ENCODE measurements around the gene SNX25. TPM values are rescaled to one million over a fixed set of nuclear protein-coding genes. Genes with fewer than 3 reads are reported as not detected.
A peak's percentile ranks its signal among the peaks of the same experiment; 100 is the strongest.

The SNX25 gene
- total RNA-seq, 1 donor from 2014 or later, result 74.7 TPM

GRCh38 chr4:185213877-185214276 lies 4.5 kb downstream of the SNX25 start:
- H3K4me1 ChIP-seq, result peaks cover 19% of the 10 kb centered on the region
- intact Hi-C loops (cut with DNase I), result no loop called here
- ATAC-seq, result no peak

DNA sequence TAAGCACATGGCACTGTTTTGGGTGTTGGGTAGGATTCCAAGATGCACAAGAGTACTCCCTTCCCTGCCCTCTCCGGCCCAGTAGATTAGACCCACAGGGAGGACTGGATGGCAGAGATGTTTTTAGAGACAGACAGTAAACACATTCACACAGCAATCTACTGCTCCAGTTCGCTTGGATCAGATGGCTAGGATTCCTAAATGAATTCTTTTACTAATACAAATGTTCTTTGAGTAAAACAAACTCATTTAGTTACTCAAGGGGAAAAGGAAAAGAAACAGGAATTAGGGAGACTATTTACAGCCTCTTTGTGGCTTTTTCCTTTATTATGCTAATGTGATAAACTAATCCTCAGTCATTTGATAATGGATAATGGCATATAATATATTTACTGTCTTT lies 5.9 kb downstream of the SNX25 start:
- H3K9me3 ChIP-seq, result no peaks in the 10 kb centered on the region
- H3K36me3 ChIP-seq, result no peaks in the 10 kb centered on the region
- no peak for DNase-seq
- H3K4me3 ChIP-seq, result no peak overlapping the region
- intact Hi-C loops (cut with DNase I), result no loop called here
- TF ChIP-seq, protein P1, sequence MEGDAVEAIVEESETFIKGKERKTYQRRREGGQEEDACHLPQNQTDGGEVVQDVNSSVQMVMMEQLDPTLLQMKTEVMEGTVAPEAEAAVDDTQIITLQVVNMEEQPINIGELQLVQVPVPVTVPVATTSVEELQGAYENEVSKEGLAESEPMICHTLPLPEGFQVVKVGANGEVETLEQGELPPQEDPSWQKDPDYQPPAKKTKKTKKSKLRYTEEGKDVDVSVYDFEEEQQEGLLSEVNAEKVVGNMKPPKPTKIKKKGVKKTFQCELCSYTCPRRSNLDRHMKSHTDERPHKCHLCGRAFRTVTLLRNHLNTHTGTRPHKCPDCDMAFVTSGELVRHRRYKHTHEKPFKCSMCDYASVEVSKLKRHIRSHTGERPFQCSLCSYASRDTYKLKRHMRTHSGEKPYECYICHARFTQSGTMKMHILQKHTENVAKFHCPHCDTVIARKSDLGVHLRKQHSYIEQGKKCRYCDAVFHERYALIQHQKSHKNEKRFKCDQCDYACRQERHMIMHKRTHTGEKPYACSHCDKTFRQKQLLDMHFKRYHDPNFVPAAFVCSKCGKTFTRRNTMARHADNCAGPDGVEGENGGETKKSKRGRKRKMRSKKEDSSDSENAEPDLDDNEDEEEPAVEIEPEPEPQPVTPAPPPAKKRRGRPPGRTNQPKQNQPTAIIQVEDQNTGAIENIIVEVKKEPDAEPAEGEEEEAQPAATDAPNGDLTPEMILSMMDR (IDR thresholded peaks at IDR 0.05), result no peak
- peaks cover 18% of the 10 kb centered on the region for H3K4me1 ChIP-seq
- peak in 1 of 2 donors; percentile 21 for ATAC-seq
- H3K27me3 ChIP-seq (ENCODE audit: low read depth), result no peaks in the 10 kb centered on the region
- no peak overlapping the region for H3K27ac ChIP-seq

More at GRCh38 chr4:185213877-185214276, 4.5 kb downstream of the SNX25 start:
- no peak for DNase-seq
- no peaks in the 10 kb centered on the region for H3K9me3 ChIP-seq
- no peak overlapping the region for H3K27ac ChIP-seq
- TF ChIP-seq, protein P1 (IDR thresholded peaks at IDR 0.05), result no peak
- H3K4me3 ChIP-seq, result no peak overlapping the region
- no peaks in the 10 kb centered on the region for H3K27me3 ChIP-seq (ENCODE audit: low read depth)
- no peaks in the 10 kb centered on the region for H3K36me3 ChIP-seq

- intact Hi-C loops (cut with DNase I), result no loop called here
- no peak overlapping the region for H3K27ac ChIP-seq
- no peak overlapping the region for H3K4me3 ChIP-seq
Measured at GRCh38 chr4:185217408-185217975, 8.1 kb downstream of the SNX25 start.

DNA sequence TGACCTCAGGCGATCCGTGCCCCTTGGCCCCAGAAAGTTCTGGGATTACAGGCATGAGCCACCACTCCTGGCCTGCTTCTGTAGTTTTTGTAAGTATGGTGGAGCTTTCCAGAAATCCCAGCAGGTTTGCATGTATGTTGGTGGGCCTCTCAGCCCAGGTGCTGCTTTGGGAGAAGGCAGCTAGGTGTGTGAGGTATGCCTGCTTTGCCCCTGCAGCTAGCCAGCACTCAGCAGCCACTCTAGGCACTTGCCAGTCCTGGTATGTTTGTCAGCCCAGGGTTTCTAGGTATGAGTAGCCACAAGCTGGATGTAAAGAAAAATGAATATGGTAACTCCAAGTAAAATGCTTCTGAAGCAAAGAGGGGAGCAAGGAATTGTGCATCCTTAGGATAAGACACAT lies 8.9 kb downstream of the SNX25 start:
- Histone ChIP-seq H3K36me3 (no peaks in the 10 kb centered on the region), H3K27me3 (ENCODE audit: low read depth) (no peaks in the 10 kb centered on the region), H3K9me3 (no peaks in the 10 kb centered on the region), H3K27ac (no peak overlapping the region), H3K4me1 (peaks cover 6% of the 10 kb centered on the region), H3K4me3 (no peak overlapping the region)
- no peak for DNase-seq
- ATAC-seq, result peak; percentile 51 to 55
- TF ChIP-seq, protein P1 (IDR thresholded peaks at IDR 0.05), result no peak
- intact Hi-C loops (cut with DNase I), result no loop called here

More at GRCh38 chr4:185217408-185217975, 8.1 kb downstream of the SNX25 start:
- ATAC-seq, result no peak
- Histone ChIP-seq H3K9me3 (no peaks in the 10 kb centered on the region), H3K4me1 (peaks cover 6% of the 10 kb centered on the region), H3K36me3 (no peaks in the 10 kb centered on the region), H3K27me3 (ENCODE audit: low read depth) (no peaks in the 10 kb centered on the region)
- no peak for DNase-seq
- TF ChIP-seq, protein P1 (IDR thresholded peaks at IDR 0.05), result no peak

- no peak overlapping the region for H3K27ac ChIP-seq
- no peaks in the 10 kb centered on the region for H3K27me3 ChIP-seq (ENCODE audit: low read depth)
- H3K36me3 ChIP-seq, result no peaks in the 10 kb centered on the region
- intact Hi-C loops (cut with DNase I), result no loop called here
- DNase-seq (no peak), ATAC-seq (no peak)
- H3K9me3 ChIP-seq, result no peaks in the 10 kb centered on the region
- H3K4me3 ChIP-seq, result no peak overlapping the region
- H3K4me1 ChIP-seq, result peaks cover 6% of the 10 kb centered on the region
- TF ChIP-seq, protein P1 (IDR thresholded peaks at IDR 0.05), result no peak
Measured at GRCh38 chr4:185219551-185220344, 10.3 kb downstream of the SNX25 start.

All from lower lobe of right lung (tissue), 2 donors.